ENCODE results near the gene FAR1.
"Not testable (repeated sequence)": the region's sequence is repeated elsewhere in the genome, so short reads cannot be mapped to it uniquely, and the experiment has no call there.

Gene FAR1, protein sequence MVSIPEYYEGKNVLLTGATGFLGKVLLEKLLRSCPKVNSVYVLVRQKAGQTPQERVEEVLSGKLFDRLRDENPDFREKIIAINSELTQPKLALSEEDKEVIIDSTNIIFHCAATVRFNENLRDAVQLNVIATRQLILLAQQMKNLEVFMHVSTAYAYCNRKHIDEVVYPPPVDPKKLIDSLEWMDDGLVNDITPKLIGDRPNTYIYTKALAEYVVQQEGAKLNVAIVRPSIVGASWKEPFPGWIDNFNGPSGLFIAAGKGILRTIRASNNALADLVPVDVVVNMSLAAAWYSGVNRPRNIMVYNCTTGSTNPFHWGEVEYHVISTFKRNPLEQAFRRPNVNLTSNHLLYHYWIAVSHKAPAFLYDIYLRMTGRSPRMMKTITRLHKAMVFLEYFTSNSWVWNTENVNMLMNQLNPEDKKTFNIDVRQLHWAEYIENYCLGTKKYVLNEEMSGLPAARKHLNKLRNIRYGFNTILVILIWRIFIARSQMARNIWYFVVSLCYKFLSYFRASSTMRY

DNA sequence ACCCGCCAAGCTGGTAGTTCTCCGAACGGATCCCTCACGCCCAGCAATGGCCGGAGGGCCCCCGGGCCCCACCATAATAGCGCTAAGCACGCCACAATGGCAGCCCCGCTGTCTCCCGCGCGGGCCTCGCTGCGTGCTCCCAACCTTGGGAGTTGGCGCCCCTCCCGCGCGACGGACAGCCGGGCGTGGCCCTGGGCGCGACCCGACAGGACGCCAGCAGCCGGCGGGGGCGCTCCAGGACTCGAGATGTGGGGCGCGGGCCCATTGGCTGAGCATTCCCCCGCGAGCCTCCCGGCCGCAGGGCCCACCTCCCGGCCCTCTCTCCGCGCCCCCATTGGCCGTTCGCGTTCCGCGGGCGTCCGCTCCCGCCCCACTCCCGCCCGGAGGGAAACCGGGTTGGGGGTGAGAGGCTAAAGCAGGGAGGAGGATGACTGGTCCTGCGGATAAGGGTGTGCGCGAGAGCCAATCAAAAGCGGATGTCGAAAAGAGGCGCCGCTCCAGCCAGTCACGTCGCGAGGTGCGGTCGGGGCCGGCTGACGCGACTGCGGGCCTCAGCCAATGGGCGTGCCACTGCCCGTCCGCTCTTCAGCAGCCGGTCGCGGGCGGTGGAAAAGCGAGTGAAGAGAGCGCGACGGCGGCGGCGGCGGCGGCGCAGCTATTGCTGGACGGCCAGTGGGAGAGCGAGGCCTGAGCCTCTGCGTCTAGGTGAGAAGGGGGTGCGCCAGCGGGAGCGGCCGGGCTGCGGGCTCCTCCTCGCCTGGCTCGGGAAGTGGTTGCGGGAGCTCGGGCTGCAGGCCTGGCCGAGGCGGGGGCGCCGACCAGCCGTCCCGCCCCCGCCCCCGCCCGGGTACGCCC, at the start of gene FAR1:
TSS of gene FAR1 (plus strand) at position 567 of the 855 bp plus-strand sequence. CDS start 26,098 bp downstream, outside the sequence.
- peak; percentile 99 for DNase-seq (ENCODE audit: low spot score)

DNA sequence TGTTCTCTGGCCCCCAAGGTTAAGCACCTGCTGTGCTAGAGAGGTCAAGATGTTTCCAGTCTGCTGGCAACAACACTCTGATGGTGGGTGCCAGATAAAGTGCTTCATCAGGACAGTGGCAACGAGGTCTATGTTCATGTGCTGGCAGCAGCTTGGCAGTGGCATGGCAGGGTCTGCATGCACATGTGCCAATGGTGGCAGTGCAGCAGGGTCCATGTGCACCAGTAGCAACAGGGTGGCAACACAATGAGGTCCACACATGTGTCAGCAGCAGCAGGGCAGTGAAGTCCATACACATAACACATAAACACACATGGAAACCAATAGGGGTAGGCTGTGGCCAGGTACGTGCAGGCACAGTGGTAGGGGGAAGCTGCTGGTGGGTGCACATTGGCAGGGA, 48.4 kb upstream of the FAR1 start:
- no peak for DNase-seq (ENCODE audit: low spot score)

DNA sequence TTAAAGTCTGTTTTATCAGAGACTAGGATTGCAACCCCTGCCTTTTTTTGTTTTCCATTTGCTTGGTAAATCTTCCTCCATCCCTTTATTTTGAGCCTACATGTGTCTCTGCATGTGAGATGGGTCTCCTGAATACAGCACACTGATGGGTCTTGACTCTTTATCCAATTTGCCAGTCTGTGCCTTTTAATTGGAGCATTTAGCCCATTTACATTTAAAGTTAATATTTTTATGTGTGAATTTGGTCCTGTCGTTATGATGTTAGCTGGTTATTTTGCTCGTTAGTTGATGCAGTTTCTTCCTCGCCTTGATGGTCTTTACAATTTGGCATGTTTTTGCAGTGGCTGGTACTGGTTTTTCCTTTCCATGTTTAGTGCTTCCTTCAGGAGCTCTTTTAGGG, 41.6 kb upstream of the FAR1 start:
- not testable (repeated sequence) for DNase-seq (ENCODE audit: low spot score)

DNA sequence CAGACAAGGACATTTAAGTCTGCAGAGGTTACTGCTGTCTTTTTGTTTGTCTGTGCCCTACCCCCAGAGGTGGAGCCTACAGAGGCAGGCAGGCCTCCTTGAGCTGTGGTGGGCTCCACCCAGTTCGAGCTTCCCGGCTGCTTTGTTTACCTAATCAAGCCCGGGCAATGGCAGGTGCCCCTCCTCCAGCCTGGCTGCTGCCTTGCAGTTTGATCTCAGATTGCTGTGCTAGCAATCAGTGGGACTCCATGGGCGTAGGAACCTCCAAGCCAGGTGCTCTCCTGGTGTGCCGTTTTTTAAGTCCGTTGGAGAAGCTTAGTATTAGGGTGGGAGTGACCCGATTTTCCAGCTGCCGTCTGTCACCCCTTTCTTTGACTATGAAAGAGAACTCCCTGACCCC, 39.8 kb upstream of the FAR1 start:
- DNase-seq (ENCODE audit: low spot score) = not testable (repeated sequence)

DNA sequence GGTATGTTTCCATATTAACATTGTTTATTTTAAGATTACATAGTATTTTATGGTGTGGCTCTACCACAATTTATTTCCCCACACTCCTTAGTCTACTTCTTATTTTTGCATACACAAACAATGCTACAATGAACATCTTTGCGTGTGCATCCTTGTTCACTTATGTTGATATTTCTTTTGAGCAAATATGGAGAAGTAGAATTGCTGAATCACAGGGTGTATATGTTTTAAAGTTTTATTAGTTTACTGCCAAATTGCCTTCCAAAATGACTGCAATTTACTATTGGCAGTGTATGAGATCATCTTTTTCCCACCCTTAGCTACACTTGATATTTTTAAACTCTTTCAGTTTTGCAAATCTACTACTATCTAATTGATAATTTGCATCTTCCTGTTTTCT, 38.7 kb upstream of the FAR1 start:
- DNase-seq (ENCODE audit: low spot score) = no peak

DNA sequence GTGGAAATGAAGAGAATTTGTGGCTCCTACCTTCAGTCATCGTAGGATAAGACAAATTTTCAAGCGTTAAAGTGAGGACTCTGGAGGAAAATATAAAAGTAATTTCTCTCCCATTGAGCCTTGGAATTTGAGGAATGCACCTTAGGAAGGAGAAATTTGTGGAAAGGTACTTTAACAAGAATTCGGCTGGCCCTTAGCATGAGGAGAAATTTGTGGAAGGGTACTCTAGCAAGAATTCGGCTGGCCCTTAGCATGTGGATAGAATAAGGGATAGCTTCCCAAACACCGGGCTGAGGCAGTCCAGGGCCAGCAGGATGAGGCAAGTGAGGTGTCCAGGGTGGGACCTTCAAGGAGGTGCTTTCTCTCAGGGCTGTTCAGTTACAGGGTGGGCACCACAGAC, 33.2 kb upstream of the FAR1 start:
- DNase-seq (ENCODE audit: low spot score) = no peak

DNA sequence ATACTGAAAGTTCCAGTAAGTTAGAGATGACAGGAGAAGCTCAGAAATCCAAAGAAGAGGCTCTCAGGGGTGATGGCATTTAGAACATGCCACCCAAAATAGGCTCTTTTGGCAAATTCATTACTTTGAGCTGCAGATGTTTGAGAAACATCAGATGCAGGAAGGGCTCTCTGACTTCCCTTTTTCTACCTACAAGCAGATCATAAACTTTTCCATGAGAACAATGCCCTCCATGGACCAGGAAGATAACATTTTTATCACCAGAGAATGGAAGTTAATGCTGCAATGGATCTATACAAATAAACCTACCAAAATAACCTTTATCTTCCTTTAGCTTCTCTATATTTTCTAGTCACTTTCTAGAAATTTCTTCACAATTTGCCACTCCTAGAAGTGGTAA, 32.7 kb upstream of the FAR1 start:
- no peak for DNase-seq (ENCODE audit: low spot score)

DNA sequence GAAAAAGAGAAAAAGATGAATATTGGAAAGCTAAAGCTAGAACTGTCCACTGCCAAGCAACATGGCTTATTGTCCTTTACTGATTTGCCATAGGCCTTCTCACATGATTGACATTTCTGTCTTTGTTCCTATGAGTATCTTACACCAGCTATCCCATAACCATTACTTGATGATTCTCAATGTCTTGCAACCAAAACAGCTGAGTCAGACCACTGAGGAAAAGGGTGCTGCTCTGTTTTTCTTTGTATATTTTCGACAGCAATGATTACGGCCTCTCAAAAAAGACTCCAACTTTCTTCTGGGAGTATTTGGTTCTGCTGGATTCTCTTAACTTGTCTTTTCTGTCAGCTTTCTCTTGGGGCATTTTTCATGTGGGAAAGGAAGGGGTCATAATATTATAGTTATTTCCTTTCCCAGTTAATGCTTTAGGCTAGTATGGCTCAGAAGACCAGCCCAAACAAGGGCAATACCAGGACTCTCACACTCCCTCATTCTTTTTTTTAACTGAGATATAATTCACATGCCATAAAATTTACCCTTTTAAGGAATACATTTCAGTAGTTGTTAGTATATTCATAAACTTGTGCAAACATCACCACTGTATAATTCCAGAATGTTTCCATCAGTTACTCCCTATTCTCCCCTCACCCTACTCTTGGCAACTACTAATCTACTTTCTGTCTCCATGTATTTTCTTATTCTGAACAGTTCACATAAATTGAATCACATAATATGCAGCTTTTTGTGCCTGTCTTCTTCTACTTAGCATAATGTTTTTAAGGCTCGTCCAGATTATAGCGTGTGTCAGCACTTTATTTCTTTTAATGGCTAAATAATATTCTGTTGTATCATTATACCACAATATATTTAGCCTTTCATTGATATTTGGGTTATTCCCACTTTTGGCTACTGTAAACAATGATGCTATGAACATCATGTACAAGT, 31.1 kb upstream of the FAR1 start:
- DNase-seq (ENCODE audit: low spot score) = no peak

DNA sequence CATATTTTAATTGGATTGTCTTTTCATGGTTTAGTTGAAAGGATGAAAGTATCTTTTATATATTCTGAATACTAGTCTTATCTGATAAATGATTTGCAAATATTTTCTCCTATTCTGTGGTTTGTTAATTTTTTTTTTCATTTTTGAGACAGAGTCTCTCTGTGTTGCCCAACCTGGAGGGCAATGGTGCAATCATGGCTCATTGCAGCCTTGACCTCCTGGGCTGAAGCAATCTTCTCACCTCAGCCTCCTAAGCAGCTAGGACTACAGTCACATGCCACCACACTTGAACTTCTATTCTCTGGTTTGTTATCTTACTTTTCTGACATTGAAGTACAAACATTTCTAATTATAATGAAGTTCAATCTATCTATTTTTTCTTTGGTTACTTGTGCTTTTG, 30.0 kb upstream of the FAR1 start:
- DNase-seq (ENCODE audit: low spot score) = no peak

DNA sequence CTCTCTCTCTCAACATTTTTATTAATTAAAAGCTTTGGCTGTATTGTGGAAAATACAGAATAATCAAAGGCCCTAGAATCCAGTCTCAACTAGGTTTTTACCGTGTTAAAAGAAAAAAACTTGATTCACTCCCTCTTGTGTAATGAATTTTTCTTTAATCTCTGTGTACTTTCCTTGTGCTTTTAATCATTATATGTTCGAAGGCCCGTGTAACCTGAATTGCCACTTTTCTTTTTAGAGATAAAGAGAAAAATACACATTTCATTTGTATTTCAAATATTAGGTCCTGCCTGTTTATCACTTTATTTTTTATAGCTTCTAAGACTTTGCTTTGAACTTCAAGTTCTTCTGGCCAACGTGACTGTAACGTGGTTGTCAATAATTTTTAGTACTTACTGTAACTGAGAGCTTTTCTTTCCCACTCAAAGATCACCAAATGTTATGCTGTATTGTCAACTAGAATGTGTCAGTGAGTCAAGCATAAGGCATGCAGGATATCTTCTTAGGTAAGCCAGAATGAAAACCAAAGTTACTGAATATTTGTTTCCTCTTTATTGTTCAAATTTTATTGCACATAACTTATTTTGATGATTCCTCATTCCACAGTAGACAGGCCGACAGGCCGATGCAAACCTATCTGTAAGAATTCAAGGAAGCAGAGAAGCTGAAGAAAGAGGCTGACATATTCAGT, 23.3 kb upstream of the FAR1 start:
- DNase-seq (ENCODE audit: low spot score) = no peak

DNA sequence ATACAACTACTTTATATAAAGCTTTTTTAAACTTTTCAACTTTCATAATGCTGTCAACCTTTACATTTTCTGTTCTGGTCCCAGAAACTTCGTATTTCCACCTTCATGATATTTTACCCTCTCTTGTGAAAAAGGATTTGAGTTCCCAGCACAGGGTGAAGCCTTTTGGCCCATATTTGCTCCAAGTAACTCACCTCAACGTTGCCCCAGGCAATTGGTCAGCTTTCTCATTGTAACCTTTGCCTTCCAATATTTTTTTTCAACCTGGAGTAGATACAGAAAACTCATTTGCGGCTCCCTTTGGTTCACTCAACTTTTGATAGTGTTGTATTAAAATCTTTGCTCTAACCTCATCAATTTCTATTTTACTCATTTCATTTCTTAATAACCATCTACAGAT, 21.1 kb upstream of the FAR1 start:
- no peak for DNase-seq (ENCODE audit: low spot score)

DNA sequence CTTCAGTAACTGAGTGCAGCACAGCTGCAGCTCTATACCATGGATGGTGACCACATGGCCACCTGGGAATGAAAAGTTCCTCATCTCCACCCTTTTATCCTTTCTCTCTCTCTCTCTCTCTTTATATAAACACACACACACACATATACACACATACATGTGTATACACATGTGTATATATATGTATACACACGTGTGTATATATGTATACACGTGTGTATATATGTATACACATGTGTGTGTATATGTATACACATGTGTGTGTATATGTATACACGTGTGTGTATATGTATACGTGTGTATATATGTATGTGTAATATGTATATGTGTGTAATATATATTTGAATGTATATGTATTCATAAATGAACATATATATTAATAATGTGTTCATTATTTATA, 18.8 kb upstream of the FAR1 start:
- DNase-seq (ENCODE audit: low spot score) = no peak

DNA sequence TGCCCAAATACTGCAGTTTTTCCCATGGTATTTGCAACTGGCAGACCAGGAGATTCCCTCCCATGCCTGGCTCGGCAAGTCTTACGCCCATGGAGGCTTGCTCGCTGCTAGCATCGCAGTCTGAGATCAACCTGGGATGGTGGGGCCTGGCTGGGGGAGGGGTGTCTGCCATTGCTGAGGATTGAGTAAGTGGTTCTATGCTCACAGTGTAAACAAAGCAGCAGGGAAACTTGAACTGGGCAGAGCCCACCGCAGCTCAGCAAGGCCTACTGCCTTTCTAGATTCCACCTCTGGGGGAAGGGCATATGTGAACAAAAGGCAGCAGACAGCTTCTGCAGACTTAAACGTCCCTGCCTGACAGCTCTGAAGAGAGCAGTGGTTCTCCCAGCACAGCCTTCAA, 17.0 kb upstream of the FAR1 start:
- DNase-seq (ENCODE audit: low spot score) = not testable (repeated sequence)

DNA sequence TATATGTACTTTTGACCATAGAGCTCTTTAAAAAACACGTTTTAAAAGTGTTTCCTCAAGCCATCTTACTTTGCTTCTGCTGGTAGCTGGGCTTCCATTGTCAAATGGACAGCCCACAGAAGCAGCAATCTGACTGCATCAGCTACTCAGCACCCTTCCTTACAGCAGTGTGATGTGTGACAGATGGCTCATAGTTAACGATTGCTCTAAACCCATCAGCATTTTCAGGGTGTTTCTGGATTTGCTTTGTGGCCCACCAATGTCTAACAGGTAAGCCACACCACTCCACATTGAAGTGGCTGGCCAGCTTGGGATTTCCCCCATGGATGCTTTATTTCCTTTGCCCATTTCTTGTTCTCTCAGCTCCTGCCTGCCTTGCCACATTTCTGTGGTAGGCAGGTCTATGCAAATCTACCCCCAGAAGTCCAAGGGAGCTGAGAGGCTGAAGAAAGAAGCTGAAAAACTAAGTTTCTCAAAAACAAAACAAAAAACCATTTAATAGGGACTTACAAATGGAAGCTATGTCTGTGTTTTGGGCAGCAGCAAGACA, 7.3 kb upstream of the FAR1 start:
- no peak for DNase-seq (ENCODE audit: low spot score)

DNA sequence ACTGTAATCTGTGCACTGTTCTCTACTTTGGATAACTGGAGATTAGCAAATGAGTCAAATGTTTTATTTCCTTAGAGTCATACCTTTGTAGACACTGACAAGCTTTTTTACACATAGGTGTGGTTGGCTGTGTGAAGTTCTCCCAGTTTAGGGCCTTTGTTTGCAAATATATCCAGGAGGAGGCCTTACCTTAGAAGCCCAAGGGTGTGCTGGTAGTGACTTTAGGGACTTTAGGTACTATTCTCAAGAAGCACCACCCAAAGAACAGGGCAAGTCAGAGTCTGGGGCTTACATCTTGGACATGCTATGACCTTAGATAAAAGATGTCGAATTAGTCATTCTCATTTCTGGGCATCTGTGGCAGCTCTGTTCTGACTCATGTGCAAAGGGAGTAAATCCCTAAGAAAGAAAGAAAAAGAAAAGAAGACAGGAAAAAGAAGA, 4.8 kb upstream of the FAR1 start:
- no peak for DNase-seq (ENCODE audit: low spot score)

DNA sequence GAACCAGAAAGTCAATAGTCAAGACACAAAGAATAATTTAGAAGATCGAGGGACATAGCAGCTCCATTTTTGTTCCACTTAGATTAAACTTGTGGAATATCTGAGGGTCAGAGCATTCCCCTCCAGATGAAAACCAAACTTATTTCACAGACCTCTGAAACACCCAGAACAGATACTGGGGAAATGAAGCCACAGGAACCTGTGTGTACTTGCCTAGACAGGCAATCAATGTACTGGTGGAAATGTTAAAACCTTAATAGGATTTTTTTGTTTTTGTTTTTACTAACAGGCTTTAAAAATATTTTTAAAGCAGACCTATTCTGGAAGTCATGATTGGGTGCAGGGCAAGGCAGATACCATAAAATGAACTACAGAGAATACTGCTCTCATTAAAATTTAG, 4.1 kb upstream of the FAR1 start:
- no peak for DNase-seq (ENCODE audit: low spot score)

DNA sequence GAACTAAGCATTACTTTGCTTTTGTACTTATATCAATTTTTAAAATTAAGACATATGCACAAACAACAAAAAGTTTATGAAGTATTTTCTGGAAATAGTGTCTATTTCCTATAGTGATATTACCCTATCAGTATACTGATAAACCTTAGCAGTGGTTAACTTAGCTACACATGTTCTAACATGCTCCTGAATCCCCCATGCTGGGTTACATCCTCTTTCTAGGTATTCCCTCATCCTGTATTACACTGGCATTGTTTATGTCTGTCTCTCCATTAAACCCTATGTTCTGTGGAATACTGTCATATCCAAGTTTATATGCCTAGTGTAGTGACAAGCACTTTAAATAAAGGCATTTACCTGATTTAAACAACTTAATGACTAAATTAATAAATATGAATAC, 1.8 kb upstream of the FAR1 start:
- no peak for DNase-seq (ENCODE audit: low spot score)

DNA sequence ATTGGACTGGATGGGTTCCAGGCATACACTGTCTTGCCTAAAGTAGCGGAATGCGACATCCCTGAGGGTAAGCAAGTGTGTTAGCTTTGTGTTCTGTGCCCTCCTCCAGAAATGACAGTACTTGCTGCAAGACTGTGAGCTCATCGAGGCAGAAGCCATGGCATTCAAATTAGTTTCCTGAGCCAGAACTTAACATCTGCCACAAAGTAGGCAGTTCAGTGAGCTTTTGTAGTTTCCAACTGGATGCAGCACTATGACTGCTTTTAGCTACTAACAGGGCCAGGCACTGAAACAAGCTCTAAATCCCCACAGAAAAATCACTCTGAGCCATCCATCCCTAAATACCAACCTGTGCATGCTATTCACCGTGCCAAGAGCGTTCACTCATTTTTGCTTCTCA, 1.2 kb upstream of the FAR1 start:
- peak; percentile 26 for DNase-seq (ENCODE audit: low spot score)

DNA sequence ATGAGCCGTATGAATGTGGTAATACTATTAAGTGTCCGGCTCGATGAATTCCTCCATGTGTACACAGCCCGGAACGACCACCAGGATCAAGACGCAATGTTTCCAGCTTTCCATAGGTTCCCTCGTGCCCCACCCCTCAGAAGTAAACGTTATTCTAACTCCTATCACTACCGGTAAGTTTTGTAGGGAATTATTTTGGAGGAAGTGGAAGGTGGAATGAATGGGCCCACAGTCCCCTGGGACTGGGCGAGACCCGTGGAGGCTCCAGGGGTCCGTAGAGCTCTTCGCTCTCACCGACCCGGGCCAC, 720 bp upstream of the FAR1 start:
- DNase-seq (ENCODE audit: low spot score) = no peak

DNA sequence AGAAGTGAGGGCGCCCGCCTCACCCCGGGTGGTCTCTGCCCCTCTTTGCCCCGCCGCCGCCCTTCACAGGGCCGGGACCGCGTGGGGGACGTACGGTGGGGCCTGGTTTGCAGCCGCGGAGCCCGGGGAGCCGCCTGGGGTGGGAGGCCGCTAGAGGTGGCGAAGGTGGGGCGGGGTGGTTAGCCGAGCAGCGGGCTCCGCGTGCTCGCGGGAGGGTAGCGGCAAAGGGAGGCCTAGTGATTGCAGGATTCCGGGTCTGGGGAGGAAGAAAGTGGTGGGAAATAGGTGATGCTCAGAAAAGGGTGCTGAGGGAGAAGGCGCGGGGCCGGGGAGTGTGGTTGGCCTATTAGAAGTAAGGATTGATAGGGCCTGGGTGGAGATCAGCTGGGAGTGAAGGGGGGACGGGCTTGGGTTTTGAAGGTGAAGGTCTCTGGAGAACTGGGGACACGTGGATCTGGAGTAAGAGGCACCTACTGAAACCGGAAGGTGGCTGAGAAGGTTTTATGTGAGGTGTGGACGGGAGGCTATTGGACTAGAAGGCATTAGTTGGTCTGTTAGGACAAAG, 571 bp downstream of the FAR1 start:
- DNase-seq (ENCODE audit: low spot score) = peak; percentile 54

All from germinal center (tissue), 1 donor.